GM21529 (cell line): ENCODE results near the gene TLK1.
"Not testable (repeated sequence)": the region's sequence is repeated elsewhere in the genome, so short reads cannot be mapped to it uniquely, and the experiment has no call there.

ENCODE experiments used
- ATAC-seq: cut with Tn5 transposase; IDR thresholded peaks from one replicate; pipeline ENCODE4 v1.9.1; 2021; ENCODE audit not compliant: unreplicated experiment

The TLK1 gene

DNA sequence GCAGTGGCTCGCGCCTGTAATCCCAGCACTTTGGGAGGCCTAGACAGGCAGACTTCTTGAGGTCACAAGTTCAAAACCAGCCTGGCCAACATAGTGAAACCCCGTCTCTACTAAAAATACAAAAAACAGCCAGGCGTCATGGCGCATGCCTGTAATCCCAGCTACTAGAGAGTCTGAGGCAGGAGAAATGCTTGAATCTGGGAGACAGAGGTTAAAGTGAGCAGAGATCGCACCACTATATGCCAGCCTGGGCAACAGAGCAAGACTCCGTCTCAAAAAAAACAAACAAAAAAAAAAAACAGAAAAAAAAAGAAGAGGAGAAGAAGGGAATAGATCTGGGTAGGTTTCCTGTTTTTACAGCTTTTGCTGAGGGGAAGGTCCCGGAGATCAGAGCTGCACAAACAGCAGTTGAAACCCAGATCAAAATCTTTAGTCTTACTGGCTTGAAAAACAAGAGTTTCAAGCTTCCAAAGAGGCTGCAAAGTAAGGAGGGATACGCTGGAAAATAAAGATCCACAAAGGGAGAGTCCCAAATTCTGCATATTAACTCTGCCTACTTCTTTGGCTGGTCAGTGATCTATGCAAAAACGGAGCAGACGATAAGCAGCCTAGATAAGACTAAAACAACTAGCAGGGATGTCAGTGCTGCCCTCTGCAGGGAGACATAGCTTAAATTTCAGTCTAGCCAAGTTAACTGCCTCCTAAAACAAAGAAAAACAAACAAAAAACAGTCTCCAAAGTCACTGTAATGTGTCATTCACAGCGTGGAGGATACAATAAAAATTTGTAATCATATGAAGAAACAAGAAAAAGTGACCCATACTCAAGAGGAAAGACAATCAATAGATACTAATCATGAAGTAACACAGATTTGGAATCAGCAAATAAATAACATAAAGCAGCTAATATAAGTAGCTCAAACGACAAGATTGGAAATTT, 74.1 kb downstream of the TLK1 start:
- ATAC-seq: no peak

- no peak for ATAC-seq
Measured at GRCh38 chr2:171084128-171084527, 76.6 kb downstream of the TLK1 start.

DNA sequence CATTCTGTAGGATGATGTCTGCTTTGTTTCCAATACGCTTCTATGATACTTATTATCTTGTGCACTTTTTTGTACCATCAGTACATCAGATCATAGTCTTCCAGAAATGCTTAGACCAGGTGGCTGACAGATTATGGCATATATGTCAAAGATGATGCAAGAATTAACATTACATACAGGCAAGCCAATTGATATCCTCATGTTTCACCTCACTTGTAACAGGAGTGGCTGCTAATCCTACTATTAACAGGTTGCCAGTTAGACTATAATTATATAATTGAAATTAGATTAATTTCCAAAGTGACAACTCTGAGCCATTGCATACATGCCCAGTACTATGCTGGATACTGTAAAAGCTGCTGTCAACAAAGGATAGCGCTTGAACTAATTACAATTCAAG, 77.2 kb downstream of the TLK1 start:
- no peak for ATAC-seq

GRCh38 chr2:171081649-171082111, 79.0 kb downstream of the TLK1 start:
- no peak for ATAC-seq

GRCh38 chr2:171080607-171081006, 80.1 kb downstream of the TLK1 start:
- no peak for ATAC-seq

DNA sequence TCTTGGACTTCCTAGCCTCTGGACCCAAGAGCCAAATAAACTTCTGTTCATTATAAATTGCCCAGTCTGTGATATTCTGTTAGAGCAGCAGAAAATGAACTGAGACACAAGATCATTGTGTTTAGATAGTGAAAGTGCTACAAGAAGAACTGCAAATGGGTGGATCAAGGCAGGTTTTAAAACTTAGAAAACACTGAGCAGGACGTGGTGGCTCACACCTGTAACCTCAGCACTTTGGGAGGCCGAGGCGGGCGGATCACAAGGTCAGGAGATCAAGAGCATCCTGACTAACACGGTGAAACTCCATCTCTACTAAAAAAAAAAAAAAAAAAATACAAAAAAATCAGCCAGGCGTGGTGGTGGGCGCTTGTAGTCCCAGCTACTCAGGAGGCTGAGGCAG, 84.3 kb downstream of the TLK1 start:
- ATAC-seq: not testable (repeated sequence)

DNA sequence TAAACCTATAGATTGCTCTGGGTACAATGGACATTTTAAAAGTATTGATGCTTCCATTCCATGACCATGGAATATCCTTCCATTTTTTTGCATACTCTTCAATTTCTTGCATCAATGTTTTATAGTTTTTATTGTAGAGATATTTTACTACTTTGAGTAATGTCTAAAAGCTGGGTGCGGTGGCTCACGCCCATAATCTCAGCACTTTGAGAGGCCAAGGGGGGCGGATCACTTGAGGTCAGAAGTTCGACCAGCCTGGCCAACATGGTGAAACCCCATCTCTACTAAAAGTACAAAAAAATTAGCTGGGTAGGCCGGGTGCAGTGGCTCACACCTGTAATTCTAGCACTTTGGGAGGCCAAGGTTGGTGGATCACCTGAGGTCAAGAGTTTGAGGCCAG, 88.5 kb downstream of the TLK1 start:
- no peak for ATAC-seq

DNA sequence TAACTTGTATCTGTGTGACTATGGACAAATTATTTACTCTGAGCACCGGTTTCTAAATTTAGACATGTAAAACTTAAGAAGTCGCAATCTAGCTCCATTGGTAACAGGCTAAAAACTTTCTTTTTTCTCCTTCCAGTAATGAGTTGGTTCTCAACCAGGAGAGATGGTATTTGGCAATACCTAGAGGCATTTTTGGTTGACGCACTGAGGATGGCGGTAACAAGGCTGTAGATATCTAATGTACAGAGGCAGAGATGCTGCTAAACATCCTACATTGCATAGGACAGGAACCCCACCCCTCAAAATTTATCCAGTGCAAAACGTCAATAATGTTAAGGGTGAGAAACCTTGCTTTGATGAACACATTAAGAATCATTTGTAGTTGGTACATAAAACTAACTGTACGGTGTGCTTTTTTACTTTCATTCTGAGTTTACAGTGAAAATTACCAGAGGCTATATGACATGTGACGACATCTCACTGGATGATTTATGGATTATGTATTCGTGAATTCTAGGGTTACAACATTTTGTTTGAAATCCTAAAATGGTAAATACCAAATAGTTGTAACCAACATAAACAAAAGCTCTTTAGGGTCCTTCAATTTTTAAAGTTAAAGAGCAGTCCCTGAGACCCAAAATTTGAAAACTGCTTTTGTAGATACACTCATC, 91.3 kb downstream of the TLK1 start:
- ATAC-seq: no peak

GRCh38 chr2:171066110-171066509, 94.6 kb downstream of the TLK1 start:
- ATAC-seq: no peak

- no peak for ATAC-seq
Measured at GRCh38 chr2:171057575-171057974, 103.1 kb downstream of the TLK1 start.

DNA sequence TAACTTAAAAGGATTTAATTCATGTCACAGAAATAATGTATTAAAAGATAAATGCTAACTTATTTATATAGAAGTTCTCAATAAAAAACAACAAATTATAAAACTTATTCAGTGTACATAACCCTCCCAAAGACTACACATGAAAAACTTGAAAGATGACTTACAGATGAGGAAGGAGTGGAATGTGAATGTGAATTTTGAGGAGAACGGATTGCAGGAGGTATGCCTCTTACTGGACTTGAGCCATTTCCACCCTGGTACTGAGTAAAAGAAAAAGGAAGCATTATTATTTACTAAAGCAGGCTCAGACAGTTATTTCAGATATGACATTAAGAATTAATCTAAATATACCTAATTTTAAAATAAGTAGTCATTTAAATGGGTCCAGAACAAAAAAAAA, 104.4 kb downstream of the TLK1 start:
- no peak for ATAC-seq

DNA sequence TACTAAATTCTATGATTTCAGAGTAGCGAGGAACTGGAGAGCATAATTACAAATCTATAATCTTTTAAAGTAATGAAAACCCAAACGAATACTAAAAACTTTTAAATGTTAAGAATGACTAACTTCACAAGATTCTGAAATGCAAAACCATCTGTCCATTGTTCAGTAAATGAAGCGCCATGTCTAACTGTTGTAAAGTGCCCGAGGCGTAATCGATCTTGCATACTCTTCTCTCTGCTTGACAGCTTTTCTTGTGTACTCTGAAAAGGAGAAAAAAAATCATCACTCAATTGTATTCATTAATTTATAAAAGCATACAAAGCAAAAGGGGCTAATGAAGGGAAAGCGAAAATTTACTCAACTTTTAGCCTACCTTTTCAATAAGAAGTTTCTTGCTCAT, 111.0 kb downstream of the TLK1 start:
- ATAC-seq: no peak

GRCh38 chr2:171046048-171046560, 114.6 kb downstream of the TLK1 start:
- no peak for ATAC-seq

DNA sequence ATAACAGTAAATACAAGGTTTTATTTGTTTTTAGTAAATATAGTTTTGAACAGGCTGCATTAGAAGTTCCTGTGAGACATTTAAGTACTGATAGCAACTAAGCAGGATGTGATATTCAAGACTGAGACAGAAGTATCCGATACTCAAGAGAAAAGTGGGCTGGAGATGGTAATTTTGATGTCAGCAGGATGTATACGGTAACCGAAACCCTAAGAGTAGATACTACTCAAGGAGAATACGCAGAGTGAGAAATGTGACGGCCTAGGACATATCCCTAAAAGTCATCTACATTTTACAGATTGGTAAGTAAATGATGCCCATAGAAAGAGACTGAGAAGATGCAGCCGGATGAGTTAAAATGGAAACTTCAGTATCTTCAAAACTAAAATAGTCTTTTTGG, 116.3 kb downstream of the TLK1 start:
- no peak for ATAC-seq

DNA sequence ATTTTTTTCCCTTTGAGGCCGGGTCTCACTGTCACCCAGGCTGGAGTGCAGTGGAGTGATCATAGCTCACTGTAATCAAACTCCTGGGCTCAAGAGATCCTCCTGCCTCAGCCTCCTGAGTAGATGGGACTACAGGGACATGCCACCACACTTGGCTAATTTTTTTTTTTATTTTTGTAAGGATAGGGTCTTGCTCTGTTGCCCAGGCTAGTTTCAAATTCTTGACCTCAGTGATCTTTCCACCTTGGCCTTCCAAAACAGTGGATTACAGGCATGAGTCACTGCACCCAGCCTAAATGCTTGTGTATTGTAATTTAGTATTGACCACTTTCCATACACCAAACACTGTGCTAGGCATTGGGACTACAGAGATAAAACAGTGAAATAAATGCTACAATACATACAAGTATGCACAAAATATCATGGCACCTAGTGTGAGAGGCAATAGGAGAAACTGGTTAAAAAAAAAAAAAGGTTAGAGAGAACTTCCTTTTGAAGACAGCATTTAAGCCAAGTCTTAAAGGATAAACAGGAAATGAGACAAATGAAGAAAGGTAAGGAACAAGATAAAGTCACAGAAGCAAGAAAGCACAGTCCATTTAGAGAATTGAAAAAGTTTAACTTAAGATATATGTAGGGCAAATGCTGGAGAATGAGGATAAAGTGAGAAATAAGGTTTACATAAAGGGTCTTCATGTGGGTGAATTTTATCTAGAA, 118.3 kb downstream of the TLK1 start:
- no peak for ATAC-seq

DNA sequence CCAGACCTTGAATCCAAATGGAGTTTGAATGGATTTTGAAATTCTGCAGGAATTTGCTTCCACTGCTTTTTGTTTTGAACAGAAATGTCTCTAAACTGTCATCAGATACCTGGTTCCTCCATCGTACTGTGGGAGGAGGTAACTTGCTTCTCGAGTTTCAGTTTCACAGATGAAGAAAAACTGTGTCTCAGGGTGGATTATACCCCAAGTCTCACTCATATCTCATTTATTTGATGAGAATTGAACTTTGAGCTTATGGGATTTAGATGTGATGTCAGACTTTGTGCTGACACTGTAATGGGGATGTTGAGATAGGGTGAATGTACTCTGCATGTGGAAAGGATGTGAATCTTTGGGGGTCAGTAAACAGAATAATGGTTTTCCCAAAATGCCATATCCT, 124.2 kb downstream of the TLK1 start:
- no peak for ATAC-seq

GRCh38 chr2:171034315-171034714, 126.4 kb downstream of the TLK1 start:
- no peak for ATAC-seq

DNA sequence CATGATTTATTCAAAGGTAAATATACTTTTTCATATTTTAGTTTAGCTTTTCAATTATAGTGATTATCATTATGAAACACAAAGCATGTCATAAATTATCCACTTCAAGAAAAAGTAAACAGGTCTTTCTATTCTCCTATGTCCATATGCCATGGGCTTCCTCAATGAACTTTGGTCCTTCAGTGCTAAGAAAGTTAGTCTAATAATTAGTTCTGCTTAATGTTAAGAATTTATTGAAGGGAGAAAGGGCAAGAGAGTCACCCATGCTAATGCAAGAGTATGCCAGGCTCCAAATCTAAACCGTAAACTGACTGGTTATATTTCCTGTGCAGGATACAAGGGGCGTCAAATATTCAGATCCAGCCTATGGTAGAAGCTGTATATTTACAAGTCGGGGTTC, 135.5 kb downstream of the TLK1 start:
- ATAC-seq: no peak

- peak; percentile 90 for ATAC-seq
Measured at GRCh38 chr2:171018522-171018921, 142.2 kb downstream of the TLK1 start.

DNA sequence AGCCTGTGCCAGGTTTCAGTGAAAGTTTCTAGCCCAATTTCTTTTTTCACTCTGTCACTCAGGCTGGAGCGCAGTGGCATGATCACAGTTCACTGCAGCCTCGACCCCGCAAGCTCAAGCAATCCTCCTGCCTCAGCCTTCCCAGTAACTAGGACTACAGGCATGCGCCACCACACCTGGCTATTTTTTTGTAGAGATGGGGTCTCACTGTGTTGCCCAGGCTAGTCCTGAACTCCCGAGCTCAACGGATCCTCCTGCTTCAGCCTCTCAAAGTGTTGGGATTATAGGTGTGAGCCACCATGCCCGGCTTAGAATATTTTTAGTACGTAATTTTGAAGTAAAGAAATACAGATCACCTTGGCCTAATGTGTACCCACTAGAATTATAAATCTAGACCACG, 144.6 kb downstream of the TLK1 start:
- no peak for ATAC-seq

DNA sequence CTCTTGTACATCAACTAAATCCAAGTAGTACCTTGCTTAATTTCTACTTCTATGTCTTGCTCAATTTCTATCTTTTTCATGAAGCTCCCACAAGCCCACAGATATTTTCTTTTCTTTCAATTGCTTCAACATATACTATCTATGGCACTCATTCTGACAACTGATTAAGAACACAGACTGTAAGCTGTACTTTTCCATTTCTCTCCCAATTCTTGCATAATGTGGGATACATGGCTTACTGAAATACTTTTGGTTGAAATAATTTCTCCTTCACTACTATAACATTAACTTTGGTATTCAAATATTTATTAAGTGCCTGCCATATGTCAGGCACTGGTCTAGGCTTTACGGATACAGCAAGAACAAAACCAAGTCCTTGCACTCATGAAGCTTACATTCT, 146.8 kb downstream of the TLK1 start:
- ATAC-seq: no peak
